Vagina (tissue), 2 donors: ENCODE data around the gene PANK4. TPM values are rescaled to one million over a fixed set of nuclear protein-coding genes. Genes with fewer than 3 reads are reported as not detected.
"Not testable (repeated sequence)": the region's sequence is repeated elsewhere in the genome, so short reads cannot be mapped to it uniquely, and the experiment has no call there.

Source experiments
- DNase-seq, 2 donors: peaks; one replicate each; pipeline ENCODE4 v3.0.0-alpha.2; 2017; ENCODE audit errors: extremely low spot score in 2 of 2
- H3K27ac ChIP-seq: fragments of 200-600 bp; sonication (generic); one replicate; pipeline ENCODE4 v1.5.1; 2019
- H3K27me3 ChIP-seq: fragments of 200-600 bp; sonication (generic); one replicate; pipeline ENCODE4 v1.5.1; 2019
- H3K36me3 ChIP-seq, 2 donors: fragments of 200-600 bp; sonication (generic); one replicate each; pipeline ENCODE4 v1.5.1; 2017 to 2019
- H3K4me1 ChIP-seq: fragments of 200-600 bp; sonication (generic); one replicate; pipeline ENCODE4 v1.5.1; 2019
- H3K4me3 ChIP-seq, 2 donors: fragments of 200-600 bp; sonication (generic); 1 replicate in 1 of 2; 2 replicates in 1 of 2; pipeline ENCODE4 v1.5.1; 2016 to 2019
- H3K9me3 ChIP-seq: fragments of 200-600 bp; sonication (generic); one replicate; pipeline ENCODE4 v1.5.1; 2019
- CTCF ChIP-seq, 3 experiments: fragments of 450-650 bp in 2 of 3; fragments of 200-600 bp in 1 of 3; sonication (generic) in 1 of 3; IDR thresholded peaks; one replicate each; pipeline ENCODE4 v1.5.1; 2017 to 2019; ENCODE audit warnings: antibody characterized with exemption in 3 of 3, mild to moderate bottlenecking in 2 of 3, moderate library complexity in 2 of 3
- POLR2A ChIP-seq, 2 donors: fragments of 450-650 bp; IDR thresholded peaks; one replicate each; pipeline ENCODE4 v1.6.1; 2017; ENCODE audit warnings: antibody characterized with exemption in 2 of 2, mild to moderate bottlenecking in 2 of 2, moderate library complexity in 2 of 2
- POLR2AphosphoS5 ChIP-seq, 2 donors: sonication (generic); formaldehyde crosslinking; IDR thresholded peaks; one replicate each; pipeline ENCODE4 v1.9.0; 2017; ENCODE audit warnings: antibody characterized with exemption in 2 of 2, mild to moderate bottlenecking in 2 of 2, low read depth in 1 of 2; ENCODE audit not compliant: insufficient read depth in 1 of 2
- intact Hi-C: fragments of 100-400 bp; cut with DNase I; formaldehyde crosslinking; loops from one replicate; pipeline ENCODE4 v1.15.1; 2023
- total RNA-seq: library from RNA; depleted of rRNA; stranded (reverse); fragments of >200 nt; gene quantifications from one replicate; pipeline ENCODE4 v1.2.3, GENCODE V29; 2016

The PANK4 gene
- total RNA-seq, 1 donor from 2014 or later = 39.5 TPM

- Histone ChIP-seq H3K36me3 (no peaks in the 10 kb centered on the region), H3K4me3 (no peak overlapping the region), H3K27me3 (no peaks in the 10 kb centered on the region), H3K27ac (no peak overlapping the region), H3K4me1 (no peaks in the 10 kb centered on the region), H3K9me3 (no peaks in the 10 kb centered on the region)
- intact Hi-C loops = no loop called here
- TF ChIP-seq POLR2A (IDR thresholded peaks at IDR 0.05) (no peak), POLR2AphosphoS5 (IDR thresholded peaks at IDR 0.05; ENCODE audit: insufficient read depth in 1 of 2, low read depth in 1 of 2) (no peak), CTCF (IDR thresholded peaks at IDR 0.05) (no peak)
- DNase-seq = no peak
Measured at GRCh38 chr1:2570332-2570731, 43.9 kb upstream of the PANK4 start.

GRCh38 chr1:2569703-2570102, 43.3 kb upstream of the PANK4 start:
- H3K27me3 ChIP-seq, H3K4me1 ChIP-seq, H3K36me3 ChIP-seq, DNase-seq, intact Hi-C loops, H3K27ac ChIP-seq, H3K9me3 ChIP-seq, H3K4me3 ChIP-seq: not testable (repeated sequence)

DNA sequence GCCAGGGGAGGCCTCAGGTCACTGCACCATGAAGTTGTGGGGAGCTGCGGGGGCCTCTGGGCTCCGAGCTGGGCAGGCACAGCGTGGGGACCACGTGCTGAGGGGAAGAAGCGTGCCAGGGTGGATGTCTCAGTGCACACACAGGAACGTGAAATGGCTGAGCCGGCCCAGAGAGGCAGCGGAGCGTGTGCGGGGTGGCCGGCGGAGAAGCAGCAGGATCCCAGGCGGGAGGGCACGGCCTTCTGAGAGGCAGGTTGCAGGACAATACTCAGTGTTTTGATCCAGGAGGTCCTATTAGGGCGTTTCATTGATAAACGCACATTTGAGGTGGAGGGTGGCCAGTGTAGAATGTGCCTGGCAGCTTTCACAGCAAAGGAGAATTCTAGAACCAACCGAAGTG, 42.7 kb upstream of the PANK4 start:
- no peaks in the 10 kb centered on the region for H3K9me3 ChIP-seq
- H3K27ac ChIP-seq = no peak overlapping the region
- peaks cover 6% of the 10 kb centered on the region for H3K4me1 ChIP-seq
- H3K36me3 ChIP-seq = no peaks in the 10 kb centered on the region
- intact Hi-C loops = no loop called here
- TF ChIP-seq POLR2AphosphoS5 (IDR thresholded peaks at IDR 0.05; ENCODE audit: insufficient read depth in 1 of 2, low read depth in 1 of 2) = no peak
- TF ChIP-seq CTCF (IDR thresholded peaks at IDR 0.05) = no peak
- TF ChIP-seq POLR2A (IDR thresholded peaks at IDR 0.05) = no peak
- no peaks in the 10 kb centered on the region for H3K27me3 ChIP-seq
- no peak for DNase-seq
- no peak overlapping the region for H3K4me3 ChIP-seq

DNA sequence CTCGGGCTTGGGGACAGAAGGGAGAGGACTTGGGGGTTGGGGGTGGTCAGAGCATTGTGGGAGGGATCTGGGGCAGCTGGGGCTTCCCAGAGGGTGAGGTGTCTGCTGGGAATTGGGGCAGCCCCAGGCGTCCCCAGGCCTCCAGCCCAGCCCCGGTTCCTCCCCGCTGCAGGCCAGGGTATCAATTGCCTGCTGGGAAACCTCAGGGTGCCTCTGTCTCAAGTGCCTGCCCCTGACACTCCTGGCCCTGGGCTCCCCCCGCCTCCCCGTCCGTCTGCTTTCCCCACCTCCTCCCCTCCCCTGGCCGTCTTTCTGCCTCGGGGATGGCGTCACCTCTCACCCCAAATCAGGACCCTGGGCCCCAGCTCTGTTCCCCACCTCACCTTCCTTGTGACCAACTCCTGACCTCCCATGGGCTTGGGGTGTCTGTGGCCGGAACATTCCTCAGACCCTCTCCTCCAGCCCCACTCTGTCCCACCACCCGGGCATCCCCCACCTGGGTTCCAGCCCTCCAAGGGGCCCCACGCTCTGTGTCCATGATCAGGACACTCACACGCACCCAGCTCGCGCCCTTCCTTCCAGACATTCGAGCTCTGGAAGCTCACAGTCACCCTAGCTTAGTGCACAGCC, 41.9 kb upstream of the PANK4 start:
- DNase-seq, H3K9me3 ChIP-seq, H3K27me3 ChIP-seq: not testable (repeated sequence)

DNA sequence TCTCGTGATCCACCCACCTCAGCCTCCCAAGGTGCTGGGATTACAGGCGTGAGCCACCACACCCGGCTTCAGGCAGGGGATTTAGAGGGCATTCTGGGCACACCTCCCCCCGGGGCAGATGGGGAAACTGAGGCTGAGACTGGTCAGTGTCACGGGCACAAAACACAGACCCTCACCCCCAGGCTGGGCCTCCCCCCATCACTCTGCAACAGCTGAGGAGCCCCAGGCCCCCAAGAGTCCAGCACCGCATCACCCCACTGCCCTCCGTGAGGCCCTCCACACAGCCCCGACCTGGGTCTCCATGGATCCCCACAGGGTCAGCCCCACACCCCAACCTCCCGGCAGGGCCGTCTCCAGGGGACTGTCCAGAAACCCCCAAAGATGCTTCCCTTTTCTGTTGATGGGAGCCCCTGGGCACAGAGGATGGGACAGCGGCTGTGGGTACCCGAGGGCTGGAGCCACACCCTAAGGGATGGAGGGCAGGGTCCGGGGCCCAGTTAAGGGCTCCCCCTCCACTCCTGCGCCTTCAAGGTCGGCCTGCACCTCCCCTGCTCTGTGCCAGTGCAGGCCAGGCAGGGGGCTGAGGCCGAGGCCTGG, 40.8 kb upstream of the PANK4 start:
- DNase-seq = no peak
- no peak for TF ChIP-seq POLR2AphosphoS5 (IDR thresholded peaks at IDR 0.05; ENCODE audit: insufficient read depth in 1 of 2, low read depth in 1 of 2)
- TF ChIP-seq POLR2A (IDR thresholded peaks at IDR 0.05) = no peak
- TF ChIP-seq CTCF (IDR thresholded peaks at IDR 0.05) = no peak
- peaks cover 6% of the 10 kb centered on the region for H3K4me1 ChIP-seq

More for the DNA sequence above, 41.9 kb upstream of the PANK4 start:
- H3K27ac ChIP-seq, intact Hi-C loops, H3K4me1 ChIP-seq, H3K36me3 ChIP-seq, H3K4me3 ChIP-seq: not testable (repeated sequence)

More for the DNA sequence above, 40.8 kb upstream of the PANK4 start:
- intact Hi-C loops = no loop called here
- no peak overlapping the region for H3K27ac ChIP-seq
- H3K27me3 ChIP-seq = no peaks in the 10 kb centered on the region
- H3K4me3 ChIP-seq = no peak overlapping the region
- H3K36me3 ChIP-seq = no peaks in the 10 kb centered on the region
- H3K9me3 ChIP-seq = no peaks in the 10 kb centered on the region
